GM13977 (cell line): ENCODE data around the gene GPBP1L1.

Source experiments
- DNase-seq: peaks from one replicate; pipeline ENCODE4 v3.0.0; 2012; ENCODE audit warnings: low spot score
- in situ Hi-C: fragments of 300-500 bp; cut with MboI; formaldehyde crosslinking; loops from one replicate; pipeline ENCODE4 v1.12.0; 2022; ENCODE audit warnings: low sequenced_read_pairs, low pct_unique_long_range_greater_than_20kb, mixed read lengths, inconsistent platforms; ENCODE audit not compliant: unreplicated experiment
- TF ChIP-seq, protein P1 (sequence below): IDR thresholded peaks from 2 replicates; pipeline ENCODE4 v1.5.1; 2012; ENCODE audit warnings: mild to moderate bottlenecking, control low read depth; ENCODE audit not compliant: insufficient read depth; ENCODE audit errors: extremely low read depth, missing control alignments

The GPBP1L1 gene

GRCh38 chr1:45643321-45643720, 43.0 kb downstream of the GPBP1L1 start:
- TF ChIP-seq, protein P1, sequence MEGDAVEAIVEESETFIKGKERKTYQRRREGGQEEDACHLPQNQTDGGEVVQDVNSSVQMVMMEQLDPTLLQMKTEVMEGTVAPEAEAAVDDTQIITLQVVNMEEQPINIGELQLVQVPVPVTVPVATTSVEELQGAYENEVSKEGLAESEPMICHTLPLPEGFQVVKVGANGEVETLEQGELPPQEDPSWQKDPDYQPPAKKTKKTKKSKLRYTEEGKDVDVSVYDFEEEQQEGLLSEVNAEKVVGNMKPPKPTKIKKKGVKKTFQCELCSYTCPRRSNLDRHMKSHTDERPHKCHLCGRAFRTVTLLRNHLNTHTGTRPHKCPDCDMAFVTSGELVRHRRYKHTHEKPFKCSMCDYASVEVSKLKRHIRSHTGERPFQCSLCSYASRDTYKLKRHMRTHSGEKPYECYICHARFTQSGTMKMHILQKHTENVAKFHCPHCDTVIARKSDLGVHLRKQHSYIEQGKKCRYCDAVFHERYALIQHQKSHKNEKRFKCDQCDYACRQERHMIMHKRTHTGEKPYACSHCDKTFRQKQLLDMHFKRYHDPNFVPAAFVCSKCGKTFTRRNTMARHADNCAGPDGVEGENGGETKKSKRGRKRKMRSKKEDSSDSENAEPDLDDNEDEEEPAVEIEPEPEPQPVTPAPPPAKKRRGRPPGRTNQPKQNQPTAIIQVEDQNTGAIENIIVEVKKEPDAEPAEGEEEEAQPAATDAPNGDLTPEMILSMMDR: no peak
- in situ Hi-C loops: no loop called here
- DNase-seq: no peak

DNA sequence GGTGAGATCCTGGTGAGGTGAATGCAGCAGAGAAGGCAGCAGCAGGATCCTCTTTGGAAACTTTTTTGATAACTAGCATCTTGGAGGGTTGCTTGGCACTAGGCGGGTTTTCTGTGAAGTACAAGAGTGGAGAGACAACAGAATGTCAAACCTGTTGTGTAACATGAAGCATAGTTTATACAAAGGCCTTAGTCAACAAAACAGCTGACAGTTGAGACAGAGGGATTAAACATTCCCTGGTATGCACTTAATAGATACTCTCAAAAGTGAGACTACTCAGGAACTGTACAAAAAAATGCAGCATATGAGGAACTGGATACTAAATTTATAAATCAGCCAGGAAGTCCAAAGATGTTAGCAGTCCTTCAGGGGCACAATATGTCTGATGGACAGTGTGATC, 46.0 kb downstream of the GPBP1L1 start:
- DNase-seq: no peak
- TF ChIP-seq, protein P1: no peak
- in situ Hi-C loops: no loop called here

- in situ Hi-C loops: no loop called here
- TF ChIP-seq, protein P1: no peak
- no peak for DNase-seq
These were observed 51.1 kb downstream of the GPBP1L1 start for GRCh38 chr1:45635211-45635610.

DNA sequence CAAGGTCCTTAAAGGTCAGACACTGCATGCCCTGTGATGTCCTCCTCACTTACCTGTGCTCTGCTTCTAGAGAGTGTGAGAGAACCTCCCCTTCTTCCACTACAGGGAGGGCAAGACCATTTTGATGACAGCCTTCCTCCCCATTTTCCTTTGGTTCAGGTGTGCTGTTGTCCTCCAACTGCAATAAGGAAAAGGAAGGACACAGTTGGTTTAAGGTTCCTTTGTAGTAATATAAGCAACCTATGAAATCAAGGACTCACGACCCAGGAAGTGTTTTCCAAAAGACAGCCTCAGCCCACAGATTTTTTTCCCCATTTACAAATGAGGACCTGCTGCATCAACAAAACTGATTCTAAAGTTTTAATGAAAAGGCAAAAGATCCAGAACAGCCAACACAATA, 55.9 kb downstream of the GPBP1L1 start:
- TF ChIP-seq, protein P1: no peak
- in situ Hi-C loops: no loop called here
- DNase-seq: no peak

DNA sequence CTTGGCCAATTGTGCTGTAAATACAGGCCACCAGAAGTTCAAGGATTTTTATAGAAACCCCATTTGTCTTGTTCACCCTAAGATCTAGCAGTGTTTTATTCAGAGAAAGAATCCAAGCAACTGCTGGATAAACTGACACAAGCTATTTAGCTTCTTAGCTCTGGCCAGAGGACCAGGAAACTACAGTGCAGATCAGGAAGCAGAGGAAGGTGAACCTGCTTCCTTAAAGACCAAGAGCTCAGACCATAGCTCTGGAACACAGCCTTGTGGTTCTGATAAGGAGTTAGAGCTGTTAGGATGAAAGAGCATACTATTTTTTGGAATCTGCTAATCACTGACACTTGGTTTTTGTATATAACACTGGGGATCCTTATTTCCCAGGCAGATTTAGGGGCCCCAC, 57.3 kb downstream of the GPBP1L1 start:
- no peak for DNase-seq
- in situ Hi-C loops: no loop called here
- TF ChIP-seq, protein P1: no peak

GRCh38 chr1:45623972-45624371, 62.4 kb downstream of the GPBP1L1 start, which contains the start of gene CCDC17:
TSS of gene CCDC17 (minus strand) at chr1:45624054. CDS start at chr1:45623909, 145 bp downstream.
- in situ Hi-C loops: no loop called here

More at GRCh38 chr1:45623972-45624371, 62.4 kb downstream of the GPBP1L1 start, which contains the start of gene CCDC17:
- TF ChIP-seq, protein P1: no peak
- no peak for DNase-seq
